ENCODE data around the gene SMC4. TPM values are rescaled to one million over a fixed set of nuclear protein-coding genes. Genes with fewer than 3 reads are reported as not detected.
"Not testable (repeated sequence)": the region's sequence is repeated elsewhere in the genome, so short reads cannot be mapped to it uniquely, and the experiment has no call there.

The SMC4 gene
- total RNA-seq (2014; rRNA removed): 130 and 186 TPM in 2 replicates
- 27.8 TPM for polyA plus RNA-seq (2012)

- DNase-seq (ENCODE audit: low read depth): peak; percentile 94
Observed at GRCh38 chr3:160399125-160400029, at the start of gene SMC4, which contains the start of gene IFT80. TSS of gene SMC4 (plus strand) at chr3:160399650. CDS start at chr3:160400827, 1,177 bp downstream. TSS of gene IFT80 (minus strand) at chr3:160399225. CDS start at chr3:160384600, 14,625 bp downstream.

DNA sequence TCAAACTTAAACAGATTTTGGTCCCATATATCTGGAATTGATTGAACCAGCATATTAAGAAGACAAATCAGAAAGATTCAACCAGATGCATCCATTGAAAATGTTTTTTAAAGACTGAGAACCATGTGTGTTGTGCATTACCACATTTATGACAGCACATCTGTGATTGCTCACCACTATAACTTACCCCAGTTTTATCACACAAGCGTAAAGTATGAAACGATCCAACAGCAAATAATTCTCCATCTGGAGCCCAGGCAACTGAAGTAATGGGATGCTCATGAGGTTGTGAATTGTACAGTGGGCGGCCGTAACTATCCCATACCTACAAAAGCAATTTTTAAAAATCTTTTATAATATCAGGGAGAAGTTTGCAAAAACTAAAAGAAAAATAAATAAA, 43.6 kb upstream of the SMC4 start:
- no peak for DNase-seq (ENCODE audit: low read depth)

DNA sequence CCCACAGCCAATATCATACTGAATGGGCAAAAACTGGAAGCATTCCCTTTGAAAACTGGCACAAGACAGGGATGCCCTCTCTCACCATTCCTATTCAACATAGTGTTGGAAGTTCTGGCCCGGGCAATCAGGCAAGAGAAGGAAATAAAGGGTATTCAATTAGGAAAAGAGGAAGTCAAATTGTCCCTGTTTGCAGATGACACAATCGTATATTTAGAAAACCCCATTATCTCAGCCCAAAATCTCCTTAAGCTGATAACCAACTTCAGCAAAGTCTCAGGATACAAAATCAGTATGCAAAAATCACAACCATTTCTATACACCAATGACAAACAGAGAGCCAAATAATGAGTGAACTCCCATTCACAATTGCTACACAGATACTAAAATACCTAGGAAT, 36.6 kb upstream of the SMC4 start:
- not testable (repeated sequence) for DNase-seq (ENCODE audit: low read depth)

GRCh38 chr3:160365869-160366522, 33.5 kb upstream of the SMC4 start:
- DNase-seq (ENCODE audit: low read depth): no peak

- no peak for DNase-seq (ENCODE audit: low read depth)
Observed at GRCh38 chr3:160368804-160369203, 30.6 kb upstream of the SMC4 start.

DNA sequence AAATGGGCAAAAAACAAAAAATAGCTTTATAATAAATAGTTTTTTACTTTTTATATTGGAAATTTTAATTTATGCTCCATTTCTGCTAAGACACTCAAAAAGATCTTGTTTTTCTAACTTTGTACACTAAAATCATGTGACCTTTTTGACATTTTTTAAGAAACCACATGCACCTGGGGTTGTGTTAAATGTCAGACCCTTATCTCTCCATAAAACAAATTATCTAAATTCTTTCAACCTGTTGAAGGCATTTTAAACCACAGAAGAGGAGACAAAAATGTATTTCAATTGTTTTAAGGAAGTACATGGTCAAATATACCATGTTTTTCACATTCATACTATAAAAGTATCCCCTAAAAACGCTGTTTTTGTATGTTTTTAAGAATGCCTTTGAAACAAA, 29.7 kb upstream of the SMC4 start:
- no peak for DNase-seq (ENCODE audit: low read depth)

DNA sequence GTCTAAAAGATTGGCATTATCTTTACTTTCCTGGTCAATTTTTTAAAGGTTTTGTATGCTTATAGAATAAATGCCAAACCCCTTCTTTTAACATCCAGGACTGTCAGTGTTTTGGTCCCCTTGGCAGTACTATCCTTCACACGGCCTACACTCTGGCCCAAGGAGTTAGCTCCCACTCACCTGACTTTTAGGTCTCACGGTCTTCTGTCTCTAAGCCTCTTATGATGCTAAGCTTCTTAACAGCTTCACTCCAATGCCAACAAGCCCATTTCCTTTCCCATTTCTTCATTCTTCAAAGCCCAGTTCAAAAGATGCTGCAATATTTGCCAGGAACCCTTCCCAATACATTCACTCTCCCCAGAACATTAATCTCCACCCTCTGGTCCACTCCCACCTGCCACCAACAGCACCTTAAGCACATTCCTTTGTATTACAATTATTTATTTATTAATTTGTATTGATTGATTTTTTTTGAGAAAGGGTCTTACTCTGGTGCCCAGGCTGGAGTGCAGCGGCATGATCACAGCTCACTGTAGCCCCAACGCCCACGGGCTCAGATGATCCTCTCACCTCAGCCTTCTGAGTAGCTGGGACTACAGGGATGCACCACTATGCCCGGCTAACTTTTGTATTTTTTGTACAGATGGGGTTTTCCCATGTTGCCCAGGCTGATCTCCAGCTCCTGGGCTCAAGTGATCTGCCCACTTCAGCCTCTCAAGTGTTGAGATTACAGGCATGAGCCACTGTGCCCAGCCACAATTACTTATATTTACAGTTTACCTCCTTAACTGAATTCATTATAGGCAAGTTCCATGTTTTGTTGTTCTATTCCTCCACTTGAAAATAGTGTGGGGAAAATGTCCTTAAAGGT, 28.2 kb upstream of the SMC4 start:
- no peak for DNase-seq (ENCODE audit: low read depth)

DNA sequence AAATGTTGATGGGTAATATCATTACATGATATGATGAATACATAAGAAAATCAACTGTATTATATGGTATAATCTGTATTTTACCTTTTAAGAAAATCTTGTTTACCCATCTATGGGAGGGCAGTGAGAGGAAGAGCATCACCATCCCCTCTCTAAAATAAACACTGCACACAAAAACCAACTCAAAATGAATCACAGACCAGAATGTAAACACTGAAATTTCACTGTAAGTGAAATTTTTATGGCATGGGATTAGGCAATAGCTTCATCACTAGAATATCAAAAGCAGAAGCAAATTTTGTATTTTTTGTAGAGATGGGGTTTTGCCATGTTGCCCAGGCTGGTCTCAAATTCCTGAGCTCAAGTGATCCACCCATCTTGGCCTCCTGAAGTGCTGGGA, 26.7 kb upstream of the SMC4 start:
- peak; percentile 56 for DNase-seq (ENCODE audit: low read depth)

GRCh38 chr3:160373655-160374054, 25.8 kb upstream of the SMC4 start:
- peak; percentile 50 for DNase-seq (ENCODE audit: low read depth)

DNA sequence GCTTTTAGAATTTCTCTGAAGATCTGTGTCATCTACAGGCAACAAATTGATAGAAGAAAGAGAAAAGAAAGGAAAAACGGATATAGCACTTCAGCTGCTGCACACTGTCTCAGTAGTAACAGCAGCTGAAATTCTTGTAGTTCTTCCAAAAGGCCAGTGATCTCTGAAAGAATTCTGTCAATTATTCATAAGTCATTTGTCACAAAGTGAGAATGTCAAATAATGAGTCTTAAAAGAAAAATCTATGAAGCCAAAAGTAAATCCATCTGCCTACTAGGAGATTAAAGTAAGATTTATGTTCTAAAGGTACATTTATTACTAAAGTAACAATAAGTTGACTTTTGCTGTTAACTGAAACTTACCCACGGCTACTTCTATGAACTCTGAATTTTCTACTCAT, 25.0 kb upstream of the SMC4 start:
- peak; percentile 30 for DNase-seq (ENCODE audit: low read depth)

DNA sequence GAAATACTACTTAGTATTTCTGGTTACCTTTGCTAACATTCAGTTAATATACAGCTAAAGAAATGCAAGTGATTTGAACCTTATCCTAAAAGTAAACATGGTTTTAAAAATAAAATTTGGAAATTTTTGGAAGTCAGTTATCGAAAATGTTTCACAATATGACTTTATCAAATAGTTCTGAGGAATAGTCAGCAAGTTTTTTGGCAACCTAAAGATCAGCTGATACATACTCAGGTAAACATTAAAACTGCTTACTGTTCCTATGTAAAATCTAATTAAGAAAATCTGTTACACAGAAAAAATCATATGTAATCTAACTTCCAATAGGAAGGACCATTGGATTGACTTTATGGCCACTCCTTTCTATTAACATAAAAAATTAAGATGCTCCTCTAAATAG, 24.5 kb upstream of the SMC4 start:
- no peak for DNase-seq (ENCODE audit: low read depth)

DNA sequence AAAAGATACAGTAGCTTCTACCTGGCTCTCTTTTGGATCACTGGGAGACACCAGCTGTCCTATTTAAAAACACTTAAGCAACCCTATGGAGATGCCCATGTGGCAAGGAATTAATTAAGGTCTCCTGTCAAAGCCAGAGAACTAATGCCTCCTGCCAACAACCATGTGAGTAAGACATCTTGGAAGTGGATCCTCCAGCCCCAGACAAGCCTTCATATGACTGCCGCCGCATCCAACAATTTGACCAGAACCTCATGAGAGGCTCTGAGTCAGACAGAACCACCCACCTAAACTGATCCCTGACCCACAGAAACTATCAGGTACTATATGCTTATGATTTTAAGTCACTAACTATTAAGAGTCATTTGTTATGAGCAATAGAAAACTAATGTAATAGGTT, 22.8 kb upstream of the SMC4 start:
- DNase-seq (ENCODE audit: low read depth): peak; percentile 20

DNA sequence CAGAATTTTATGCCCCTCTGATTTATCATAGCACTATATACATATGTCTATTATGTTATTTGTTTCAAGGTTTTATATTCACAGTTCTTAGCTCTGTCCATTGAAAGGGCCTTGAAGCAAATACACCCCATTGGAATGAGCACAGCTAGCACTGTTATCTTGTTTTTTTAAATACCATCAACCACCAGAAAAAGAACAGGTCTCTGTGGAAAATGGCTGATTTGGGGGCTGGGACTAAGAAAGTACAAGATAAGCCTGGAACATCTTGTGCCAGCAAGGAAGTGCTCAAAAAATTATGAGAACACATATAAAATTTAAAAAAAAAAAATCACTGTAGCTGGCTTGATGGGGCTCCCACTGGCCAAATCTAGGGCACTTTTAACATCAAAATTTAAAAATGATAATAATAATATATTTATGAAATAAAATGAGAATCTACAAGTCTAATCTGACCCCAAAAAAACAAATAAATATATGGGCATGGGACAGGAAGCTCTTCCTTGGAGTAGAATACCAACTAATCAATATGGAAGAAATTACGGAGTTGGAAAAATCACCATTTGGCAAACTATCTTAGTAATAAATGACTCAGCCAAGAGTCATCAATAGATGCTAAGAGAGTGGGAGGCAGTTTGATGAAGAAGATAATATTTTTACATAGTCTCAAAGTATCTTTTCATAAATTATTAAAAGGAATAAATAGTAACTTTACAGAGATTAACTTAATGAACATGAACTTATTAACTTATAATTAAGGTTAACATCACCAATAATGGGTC, 20.9 kb upstream of the SMC4 start:
- DNase-seq (ENCODE audit: low read depth): no peak

- no peak for DNase-seq (ENCODE audit: low read depth)
Observed at GRCh38 chr3:160379628-160380214, 19.7 kb upstream of the SMC4 start.

- peak; percentile 36 for DNase-seq (ENCODE audit: low read depth)
Observed at GRCh38 chr3:160381470-160381869, 18.0 kb upstream of the SMC4 start.

GRCh38 chr3:160384639-160385318, 14.7 kb upstream of the SMC4 start:
- DNase-seq (ENCODE audit: low read depth): no peak

DNA sequence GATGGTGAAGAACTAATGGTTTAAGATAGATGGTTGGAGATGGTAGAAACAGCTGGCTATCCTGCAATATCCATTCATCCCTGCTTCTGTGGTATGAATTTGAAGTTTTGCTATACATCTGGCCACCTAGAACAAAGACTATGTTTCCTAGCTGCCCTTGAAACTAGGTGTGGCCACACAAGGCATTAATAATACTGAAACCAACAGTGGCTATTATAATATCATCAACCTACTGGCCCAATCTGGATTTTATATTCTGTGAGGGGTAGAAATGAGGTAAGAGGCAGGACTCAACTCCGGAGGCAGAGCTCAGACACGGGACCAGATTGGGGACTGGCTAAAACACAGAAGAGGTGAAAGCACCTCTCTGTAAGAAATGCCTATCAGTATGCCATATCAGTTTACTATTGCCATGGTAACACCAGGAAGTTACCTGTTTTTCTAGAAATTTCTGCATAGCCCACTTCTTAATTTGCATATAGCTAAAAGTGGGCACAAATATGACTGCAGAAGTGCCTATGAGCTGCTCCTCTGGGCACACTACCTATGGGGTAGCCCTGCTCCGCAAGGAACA, 8.8 kb upstream of the SMC4 start:
- DNase-seq (ENCODE audit: low read depth): no peak

- no peak for DNase-seq (ENCODE audit: low read depth)
Observed at GRCh38 chr3:160392798-160393197, 6.7 kb upstream of the SMC4 start.

DNA sequence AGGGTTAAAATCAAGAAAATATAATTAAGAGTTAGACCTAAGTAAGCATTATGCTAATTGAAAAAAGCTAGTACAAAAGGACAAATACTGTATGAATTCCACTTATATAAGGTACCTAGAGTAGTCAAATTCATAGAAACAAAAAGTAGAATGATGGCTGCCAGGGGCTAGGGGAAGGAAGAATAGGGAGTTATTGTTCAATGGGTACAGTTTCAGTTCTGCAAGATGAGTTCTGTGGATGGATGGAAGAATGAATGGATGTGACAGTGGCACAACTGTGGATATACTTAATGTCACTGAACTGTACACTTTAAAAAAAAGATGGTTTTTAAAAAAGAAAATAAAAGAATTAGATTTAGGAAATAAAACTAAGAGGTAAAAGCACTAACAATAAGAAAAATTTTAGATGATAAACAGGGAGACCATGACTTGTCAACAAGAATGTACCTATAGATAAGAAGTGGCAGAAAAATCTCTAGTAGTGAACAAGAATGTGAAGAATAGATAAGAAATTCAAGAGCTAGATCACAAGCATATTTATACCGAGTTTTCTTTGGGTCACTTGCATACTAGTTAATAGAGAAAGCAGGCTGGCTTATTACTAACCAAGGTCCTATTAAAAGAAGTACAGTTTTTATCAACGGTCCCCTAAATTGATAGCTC, 6.0 kb upstream of the SMC4 start:
- DNase-seq (ENCODE audit: low read depth): no peak

Data from LHCN-M2 (cell line).